DOHH2 (cell line): Measurements from ENCODE around the gene N4BP2.

Source experiments
- H3F3A ChIP-seq: fragments of 200-600 bp; sonication (generic), shearing (Covaris generic); 2 replicates; pipeline ENCODE4 v1.6.0; 2016; ENCODE audit warnings: antibody characterized with exemption, mild to moderate bottlenecking; ENCODE audit not compliant: control insufficient read depth, insufficient read depth
- H3K27ac ChIP-seq: fragments of 200-600 bp; sonication (generic); 2 replicates; pipeline ENCODE4 v1.5.1; 2014; ENCODE audit warnings: low read depth, mild to moderate bottlenecking, low read length, moderate library complexity
- H3K27me3 ChIP-seq: fragments of 200-600 bp; sonication (generic); 2 replicates; pipeline ENCODE4 v1.6.1; 2014; ENCODE audit warnings: mild to moderate bottlenecking, low read length, mixed read lengths; ENCODE audit not compliant: control insufficient read depth
- H3K36me3 ChIP-seq: fragments of 200-600 bp; sonication (generic); 2 replicates; pipeline ENCODE4 v1.6.1; 2014; ENCODE audit warnings: mild to moderate bottlenecking, low read length, moderate library complexity, mixed read lengths; ENCODE audit not compliant: control insufficient read depth
- H3K4me1 ChIP-seq: fragments of 200-600 bp; sonication (generic); 2 replicates; pipeline ENCODE4 v1.6.1; 2014; ENCODE audit warnings: mild to moderate bottlenecking, low read length, mixed read lengths; ENCODE audit not compliant: control insufficient read depth
- H3K4me2 ChIP-seq: fragments of 200-600 bp; sonication (generic); 2 replicates; pipeline ENCODE4 v1.6.0; 2014; ENCODE audit warnings: mild to moderate bottlenecking, low read length, moderate library complexity
- H3K4me3 ChIP-seq: fragments of 200-600 bp; sonication (generic); 2 replicates; pipeline ENCODE4 v1.5.1; 2014; ENCODE audit warnings: mild to moderate bottlenecking, low read length, mixed read lengths
- H3K79me2 ChIP-seq: fragments of 200-600 bp; sonication (generic); 2 replicates; pipeline ENCODE4 v1.6.1; 2014; ENCODE audit warnings: mild to moderate bottlenecking, low read length, mixed read lengths; ENCODE audit not compliant: control insufficient read depth
- H3K9me2 ChIP-seq: fragments of 200-600 bp; sonication (generic); replicated peaks from 2 replicates; pipeline ENCODE4 v1.6.1; 2014; ENCODE audit warnings: mild to moderate bottlenecking, low read length, mixed read lengths; ENCODE audit not compliant: control insufficient read depth
- H3K9me3 ChIP-seq: fragments of 200-600 bp; sonication (generic); 2 replicates; pipeline ENCODE4 v1.6.1; 2014; ENCODE audit warnings: antibody characterized with exemption, low read length, mixed read lengths; ENCODE audit not compliant: control insufficient read depth, insufficient read depth
- H4K20me1 ChIP-seq: fragments of 200-600 bp; sonication (generic); 2 replicates; pipeline ENCODE4 v1.6.0; 2014; ENCODE audit warnings: low read depth, mild to moderate bottlenecking, antibody characterized with exemption, low read length, moderate library complexity; ENCODE audit not compliant: control insufficient read depth, insufficient read depth
- EZH2phosphoT487 ChIP-seq: fragments of 200-600 bp; sonication (generic); IDR thresholded peaks from 2 replicates; pipeline ENCODE4 v1.6.1; 2017; ENCODE audit warnings: borderline replicate concordance, mild to moderate bottlenecking, antibody characterized with exemption, low read length, moderate library complexity, mixed read lengths
- TF ChIP-seq, protein P1 (sequence below): fragments of 200-600 bp; sonication (generic); IDR thresholded peaks from one replicate; pipeline ENCODE4 v1.5.1; 2014; ENCODE audit warnings: antibody characterized with exemption, mild to moderate bottlenecking, low read depth, low read length; ENCODE audit not compliant: poor library complexity, severe bottlenecking

N4BP2 gene

DNA sequence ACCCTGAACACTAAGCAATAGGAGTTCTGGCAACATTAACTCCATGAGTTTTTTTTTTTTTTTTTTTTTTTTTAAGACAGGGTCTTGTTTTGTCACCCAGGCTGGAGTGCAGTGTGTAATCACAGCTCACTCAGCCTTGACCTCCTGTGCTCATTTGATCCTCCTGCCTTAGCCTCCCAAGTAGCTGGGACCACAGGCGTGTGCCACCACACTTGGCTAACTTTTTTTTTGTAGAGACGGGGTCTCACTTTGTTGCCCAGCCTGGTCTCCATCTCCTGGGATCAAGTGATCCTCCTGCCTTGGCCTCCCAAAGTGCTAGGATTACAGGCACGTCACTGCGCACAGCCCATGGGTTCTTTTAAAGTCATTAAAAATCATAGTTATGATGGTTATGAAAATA is 145.2 kb downstream of the N4BP2 start:
- Histone ChIP-seq H3K9me3 (no peaks in the 10 kb centered on the region), H3K4me2 (peak overlapping the region; percentile 99), H4K20me1 (peaks cover 24% of the 10 kb centered on the region), H3K4me3 (peak overlapping the region; percentile 90), H3K79me2 (peaks cover 100% of the 10 kb centered on the region), H3K36me3 (peaks cover 96% of the 10 kb centered on the region), H3K27me3 (no peaks in the 10 kb centered on the region), H3K9me2 (no peaks in the 10 kb centered on the region), H3K4me1 (peaks cover 51% of the 10 kb centered on the region), H3K27ac (peak overlapping the region; percentile 100), H3F3A (peaks cover 61% of the 10 kb centered on the region)
- TF ChIP-seq, protein P1, sequence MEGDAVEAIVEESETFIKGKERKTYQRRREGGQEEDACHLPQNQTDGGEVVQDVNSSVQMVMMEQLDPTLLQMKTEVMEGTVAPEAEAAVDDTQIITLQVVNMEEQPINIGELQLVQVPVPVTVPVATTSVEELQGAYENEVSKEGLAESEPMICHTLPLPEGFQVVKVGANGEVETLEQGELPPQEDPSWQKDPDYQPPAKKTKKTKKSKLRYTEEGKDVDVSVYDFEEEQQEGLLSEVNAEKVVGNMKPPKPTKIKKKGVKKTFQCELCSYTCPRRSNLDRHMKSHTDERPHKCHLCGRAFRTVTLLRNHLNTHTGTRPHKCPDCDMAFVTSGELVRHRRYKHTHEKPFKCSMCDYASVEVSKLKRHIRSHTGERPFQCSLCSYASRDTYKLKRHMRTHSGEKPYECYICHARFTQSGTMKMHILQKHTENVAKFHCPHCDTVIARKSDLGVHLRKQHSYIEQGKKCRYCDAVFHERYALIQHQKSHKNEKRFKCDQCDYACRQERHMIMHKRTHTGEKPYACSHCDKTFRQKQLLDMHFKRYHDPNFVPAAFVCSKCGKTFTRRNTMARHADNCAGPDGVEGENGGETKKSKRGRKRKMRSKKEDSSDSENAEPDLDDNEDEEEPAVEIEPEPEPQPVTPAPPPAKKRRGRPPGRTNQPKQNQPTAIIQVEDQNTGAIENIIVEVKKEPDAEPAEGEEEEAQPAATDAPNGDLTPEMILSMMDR, result no peak
- TF ChIP-seq EZH2phosphoT487, result no peak

DNA sequence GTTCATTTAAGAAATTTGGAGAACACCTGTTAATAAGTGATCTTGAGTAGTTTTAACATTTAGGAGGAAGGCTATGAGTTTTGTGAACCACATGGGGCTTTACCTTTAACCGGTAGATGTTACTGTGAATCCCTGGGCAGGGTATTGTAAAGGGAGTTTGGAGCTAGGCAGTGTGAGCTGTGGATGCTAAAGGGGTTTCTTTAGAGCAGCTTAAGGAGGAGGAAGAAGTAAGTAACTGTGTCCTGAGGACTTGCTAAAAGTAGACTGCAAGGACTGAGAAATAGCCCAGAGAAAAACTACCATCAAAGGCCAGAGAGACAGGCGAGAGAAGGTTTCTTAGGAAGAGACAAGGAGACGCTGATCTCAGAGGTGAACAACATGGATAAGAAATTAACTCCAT is 145.8 kb downstream of the N4BP2 start:
- TF ChIP-seq, protein P1, result no peak
- TF ChIP-seq EZH2phosphoT487, result no peak
- Histone ChIP-seq H3K9me3 (no peaks in the 10 kb centered on the region), H3K27me3 (no peaks in the 10 kb centered on the region), H3K4me2 (peak overlapping the region; percentile 99), H3K27ac (peak overlapping the region; percentile 100), H3K4me3 (peak overlapping the region; percentile 90), H3K36me3 (peaks cover 96% of the 10 kb centered on the region), H3F3A (peaks cover 59% of the 10 kb centered on the region), H3K9me2 (no peaks in the 10 kb centered on the region), H3K79me2 (peaks cover 100% of the 10 kb centered on the region), H4K20me1 (peaks cover 28% of the 10 kb centered on the region), H3K4me1 (peaks cover 57% of the 10 kb centered on the region)

DNA sequence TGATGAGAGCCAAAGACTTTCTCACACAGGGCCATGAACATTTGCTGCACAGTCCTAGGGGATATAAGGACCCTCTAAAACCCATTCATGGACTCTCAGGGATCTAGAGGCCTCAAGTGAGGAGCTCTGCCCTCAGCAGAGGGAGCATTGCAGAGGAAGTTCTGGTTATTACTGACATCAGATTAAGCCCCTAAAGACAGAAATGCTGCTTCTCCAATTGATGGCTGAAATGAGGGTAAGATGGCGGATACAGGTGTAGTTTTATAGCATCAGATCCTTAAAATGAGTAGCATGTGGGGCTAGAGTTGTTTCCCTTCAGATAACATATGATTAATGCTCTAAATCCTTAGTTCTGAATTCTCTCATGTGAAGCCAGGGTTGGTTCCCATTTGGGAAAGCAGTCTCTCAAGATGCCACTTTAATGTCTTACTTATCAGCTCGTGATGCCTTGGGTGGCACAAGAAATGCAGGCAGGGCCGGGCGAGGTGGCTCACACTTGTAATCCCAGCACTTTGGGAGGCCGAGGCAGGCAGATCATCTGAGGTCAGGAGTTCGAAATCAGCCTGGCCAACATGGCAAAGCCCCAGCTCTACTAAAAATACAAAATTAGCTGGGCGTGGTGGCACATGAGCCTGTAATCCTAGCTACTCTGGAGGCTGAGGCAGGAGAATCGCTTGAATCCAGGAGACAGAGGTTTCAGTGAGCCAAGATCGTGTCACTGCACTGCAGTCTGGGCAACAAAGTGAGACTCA is 148.0 kb downstream of the N4BP2 start:
- H3K79me2 ChIP-seq, result peaks cover 100% of the 10 kb centered on the region
- H3K27me3 ChIP-seq, result no peaks in the 10 kb centered on the region
- peak overlapping the region; percentile 99 for H3K4me2 ChIP-seq
- H4K20me1 ChIP-seq, result peaks cover 29% of the 10 kb centered on the region
- peak overlapping the region; percentile 100 for H3K27ac ChIP-seq
- no peaks in the 10 kb centered on the region for H3K9me2 ChIP-seq
- no peaks in the 10 kb centered on the region for H3K9me3 ChIP-seq
- TF ChIP-seq, protein P1, result no peak
- no peak for TF ChIP-seq EZH2phosphoT487
- H3F3A ChIP-seq, result peaks cover 42% of the 10 kb centered on the region
- H3K4me1 ChIP-seq, result peaks cover 76% of the 10 kb centered on the region
- H3K4me3 ChIP-seq, result peak overlapping the region; percentile 90
- peaks cover 92% of the 10 kb centered on the region for H3K36me3 ChIP-seq
